Hematopoietic multipotent progenitor cell treated with erythropoietin and hydrocortisone succinate and interleukin-3 and kit ligand, for 6 days (in vitro differentiated cells): Measurements from ENCODE around the gene FHIP1B.

ENCODE experiments used
- DNase-seq: peaks from one replicate; pipeline ENCODE4 v3.0.0-alpha.2; 2015

The FHIP1B gene

GRCh38 chr11:6199174-6199810 is 35.1 kb downstream of the FHIP1B start, which contains the start of gene OR52W1:
Gene OR52W1 (plus strand): TSS chr11:6199224. CDS start chr11:6199224, 0 bp downstream.
- no peak for DNase-seq

- DNase-seq, result no peak
Observed at GRCh38 chr11:6197466-6198200, 36.8 kb downstream of the FHIP1B start.

- DNase-seq, result no peak
Observed at GRCh38 chr11:6196396-6196795, 38.0 kb downstream of the FHIP1B start.

GRCh38 chr11:6194065-6194581 is 40.3 kb downstream of the FHIP1B start:
- no peak for DNase-seq

- no peak for DNase-seq
Observed at GRCh38 chr11:6191742-6192141, 42.7 kb downstream of the FHIP1B start.

GRCh38 chr11:6175440-6175839 is 59.0 kb downstream of the FHIP1B start:
- no peak for DNase-seq

GRCh38 chr11:6170226-6170625 is 64.2 kb downstream of the FHIP1B start, which contains the start of gene OR52B2:
Gene OR52B2 (minus strand): TSS chr11:6170326. CDS start chr11:6170326, 0 bp downstream.
- DNase-seq, result no peak
